ENCODE measurements around the gene PLCH1. TPM values are rescaled to one million over a fixed set of nuclear protein-coding genes. Genes with fewer than 3 reads are reported as not detected.

The PLCH1 gene
- total RNA-seq, 6 experiments from 2014 or later: 0.07 to 0.25 (median 0.17) TPM

DNA sequence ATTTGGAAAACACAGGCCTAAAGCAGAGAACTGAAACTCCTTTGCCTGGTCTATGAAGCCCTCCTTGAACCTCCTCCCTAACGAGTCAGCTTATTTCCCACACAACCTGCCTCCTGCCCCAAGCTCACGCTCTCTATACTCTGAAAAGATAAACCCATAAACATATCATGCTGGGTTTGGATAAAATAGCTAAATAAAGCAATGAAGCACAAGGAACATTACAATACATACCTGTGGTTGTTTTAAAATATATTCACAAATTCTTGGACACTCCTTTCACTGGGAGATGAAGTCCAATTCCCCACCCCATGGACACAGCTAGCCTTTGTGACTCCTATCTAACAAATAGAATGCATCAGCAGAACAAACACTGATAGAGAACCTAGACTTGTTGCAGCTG is 98.2 kb downstream of the PLCH1 start:
- no peaks in the 10 kb centered on the region for H3K36me3 ChIP-seq
- ATAC-seq (no peak), DNase-seq (no peak)
- H3K9me3 ChIP-seq: no peaks in the 10 kb centered on the region
- H3K4me3 ChIP-seq: no peak overlapping the region
- no peaks in the 10 kb centered on the region for H3K27me3 ChIP-seq
- WGBS (ENCODE audit: insufficient coverage, low coverage, low lambda C conversion rate, missing lambda C conversion rate): 83% methylated on average over 2 of the region's 2 CpGs
- intact Hi-C loops (cut with DNase I): no loop called here
- H3K4me1 ChIP-seq: peaks cover 0 to 4% (median 0%) of the 10 kb centered on the region in 4 donors
- TF ChIP-seq POLR2A (IDR thresholded peaks at IDR 0.05): no peak
- no peak overlapping the region for H3K27ac ChIP-seq

DNA sequence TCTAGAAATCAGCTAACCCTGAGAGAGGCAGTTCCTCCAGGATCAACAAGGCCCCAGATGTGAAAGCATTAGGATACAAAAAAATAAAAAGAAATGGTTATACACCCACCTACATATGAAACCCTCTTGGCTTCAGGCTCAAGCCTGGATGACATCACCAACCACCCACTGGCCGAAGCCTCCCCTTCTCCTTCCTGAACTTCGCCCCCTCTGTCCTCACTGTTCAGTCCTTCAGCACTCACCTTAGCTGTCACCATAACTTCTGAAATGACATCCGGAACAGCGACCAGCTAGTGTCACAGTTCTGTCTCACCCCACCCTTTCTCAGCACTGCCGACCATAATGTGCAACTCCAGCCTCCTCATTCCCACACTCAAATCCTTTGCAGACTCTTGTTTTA is 98.7 kb downstream of the PLCH1 start:
- H3K9me3 ChIP-seq: no peaks in the 10 kb centered on the region
- no peak overlapping the region for H3K4me3 ChIP-seq
- TF ChIP-seq POLR2A (IDR thresholded peaks at IDR 0.05): no peak
- TF ChIP-seq, protein P1, sequence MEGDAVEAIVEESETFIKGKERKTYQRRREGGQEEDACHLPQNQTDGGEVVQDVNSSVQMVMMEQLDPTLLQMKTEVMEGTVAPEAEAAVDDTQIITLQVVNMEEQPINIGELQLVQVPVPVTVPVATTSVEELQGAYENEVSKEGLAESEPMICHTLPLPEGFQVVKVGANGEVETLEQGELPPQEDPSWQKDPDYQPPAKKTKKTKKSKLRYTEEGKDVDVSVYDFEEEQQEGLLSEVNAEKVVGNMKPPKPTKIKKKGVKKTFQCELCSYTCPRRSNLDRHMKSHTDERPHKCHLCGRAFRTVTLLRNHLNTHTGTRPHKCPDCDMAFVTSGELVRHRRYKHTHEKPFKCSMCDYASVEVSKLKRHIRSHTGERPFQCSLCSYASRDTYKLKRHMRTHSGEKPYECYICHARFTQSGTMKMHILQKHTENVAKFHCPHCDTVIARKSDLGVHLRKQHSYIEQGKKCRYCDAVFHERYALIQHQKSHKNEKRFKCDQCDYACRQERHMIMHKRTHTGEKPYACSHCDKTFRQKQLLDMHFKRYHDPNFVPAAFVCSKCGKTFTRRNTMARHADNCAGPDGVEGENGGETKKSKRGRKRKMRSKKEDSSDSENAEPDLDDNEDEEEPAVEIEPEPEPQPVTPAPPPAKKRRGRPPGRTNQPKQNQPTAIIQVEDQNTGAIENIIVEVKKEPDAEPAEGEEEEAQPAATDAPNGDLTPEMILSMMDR (IDR thresholded peaks at IDR 0.05): no peak
- 62% methylated on average over 3 of the region's 5 CpGs for WGBS (ENCODE audit: insufficient coverage, low coverage, low lambda C conversion rate, missing lambda C conversion rate)
- peak in 1 of 4 donors; percentile 49 for ATAC-seq
- no peaks in the 10 kb centered on the region for H3K4me1 ChIP-seq
- DNase-seq: no peak
- H3K36me3 ChIP-seq: no peaks in the 10 kb centered on the region
- no peaks in the 10 kb centered on the region for H3K27me3 ChIP-seq
- intact Hi-C loops (cut with DNase I): no loop called here
- no peak overlapping the region for H3K27ac ChIP-seq

DNA sequence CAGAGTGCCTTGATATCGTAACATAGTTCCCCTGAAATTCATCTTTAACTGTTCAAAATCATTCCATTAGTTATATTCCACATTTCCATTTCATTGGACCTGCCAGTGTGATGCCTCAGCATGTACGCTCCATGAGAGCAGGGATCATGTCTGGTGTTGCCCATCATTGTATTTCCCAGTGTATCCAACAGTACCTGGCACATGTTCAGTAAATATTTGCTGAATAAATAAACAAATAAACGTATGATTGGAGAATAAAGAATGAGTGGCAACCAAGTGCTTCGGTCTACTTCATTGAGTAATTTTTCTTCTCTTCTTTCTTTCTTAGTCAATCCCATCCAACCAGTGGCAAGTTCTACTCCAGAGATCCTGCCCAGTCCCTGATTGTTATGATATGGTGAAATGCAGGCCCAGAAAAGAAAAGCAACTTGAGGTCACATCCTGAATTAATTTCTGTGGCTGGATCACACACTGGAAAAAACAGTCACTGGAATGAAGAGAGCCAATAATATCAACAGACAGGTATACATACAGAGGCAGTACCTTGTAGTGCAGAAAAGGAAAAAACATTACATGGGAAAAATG is 101.2 kb downstream of the PLCH1 start:
- Histone ChIP-seq H3K4me3 (no peak overlapping the region), H3K9me3 (no peaks in the 10 kb centered on the region), H3K36me3 (no peaks in the 10 kb centered on the region), H3K27ac (no peak overlapping the region), H3K27me3 (no peaks in the 10 kb centered on the region), H3K4me1 (no peaks in the 10 kb centered on the region)
- WGBS (ENCODE audit: insufficient coverage, low coverage, low lambda C conversion rate, missing lambda C conversion rate): 50% methylated on average over 4 of the region's 4 CpGs
- intact Hi-C loops (cut with DNase I): no loop called here
- DNase-seq (no peak), ATAC-seq (no peak)
- no peak for TF ChIP-seq POLR2A (IDR thresholded peaks at IDR 0.05)
- TF ChIP-seq, protein P1 (IDR thresholded peaks at IDR 0.05): no peak

DNA sequence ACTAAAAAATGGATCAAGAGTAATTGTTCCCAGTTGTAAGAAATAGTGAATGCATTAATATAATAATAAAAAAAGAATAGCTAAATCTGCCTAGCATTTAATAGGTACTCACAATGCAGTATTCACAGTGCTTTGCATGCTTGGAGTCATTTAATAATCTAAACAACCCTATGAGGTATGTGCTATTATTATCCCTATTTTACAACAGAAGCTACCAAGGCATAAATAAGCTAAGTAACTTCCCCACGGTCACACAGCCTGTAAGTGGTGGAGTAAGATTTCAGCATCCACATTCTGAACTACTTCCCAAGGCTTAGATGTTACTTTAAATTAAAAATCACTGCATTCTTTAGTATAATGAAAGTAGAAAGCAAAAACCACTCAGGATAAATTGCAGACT is 102.9 kb downstream of the PLCH1 start:
- H3K4me3 ChIP-seq: no peak overlapping the region
- no peaks in the 10 kb centered on the region for H3K27me3 ChIP-seq
- TF ChIP-seq POLR2A (IDR thresholded peaks at IDR 0.05): no peak
- H3K4me1 ChIP-seq: no peaks in the 10 kb centered on the region
- H3K9me3 ChIP-seq: no peaks in the 10 kb centered on the region
- H3K27ac ChIP-seq: no peak overlapping the region
- WGBS (ENCODE audit: insufficient coverage, low coverage, low lambda C conversion rate, missing lambda C conversion rate): 75% methylated on average over 1 of the region's 1 CpG
- ATAC-seq: no peak
- intact Hi-C loops (cut with DNase I): no loop called here
- H3K36me3 ChIP-seq: no peaks in the 10 kb centered on the region
- DNase-seq: no peak

DNA sequence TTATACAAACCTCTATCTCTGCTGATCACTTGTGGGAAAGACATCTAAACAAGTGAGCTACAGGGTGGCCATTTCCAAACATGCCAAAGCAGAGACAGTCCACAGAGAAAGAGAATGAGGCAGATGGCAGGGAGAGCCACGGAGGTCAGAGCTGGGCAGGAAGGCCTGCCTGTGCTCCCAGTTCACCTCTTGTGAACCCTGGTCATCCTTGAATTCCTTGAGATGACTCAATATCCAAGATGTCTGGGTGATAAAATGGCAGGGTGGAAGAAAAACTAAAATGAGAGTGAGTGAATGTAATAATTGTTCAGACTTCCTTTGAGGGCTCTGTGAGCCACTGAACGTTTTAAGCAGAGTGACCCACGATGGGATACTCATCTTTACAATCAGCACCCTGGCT is 104.8 kb downstream of the PLCH1 start:
- DNase-seq: no peak
- TF ChIP-seq POLR2A (IDR thresholded peaks at IDR 0.05): no peak
- TF ChIP-seq, protein P1 (IDR thresholded peaks at IDR 0.05): no peak
- H3K27ac ChIP-seq: no peak overlapping the region
- no peaks in the 10 kb centered on the region for H3K4me1 ChIP-seq
- H3K36me3 ChIP-seq: no peaks in the 10 kb centered on the region
- 76% methylated on average over 3 of the region's 3 CpGs for WGBS (ENCODE audit: insufficient coverage, low coverage, low lambda C conversion rate, missing lambda C conversion rate)
- H3K9me3 ChIP-seq: no peaks in the 10 kb centered on the region
- ATAC-seq: no peak
- intact Hi-C loops (cut with DNase I): no loop called here
- H3K27me3 ChIP-seq: no peaks in the 10 kb centered on the region
- H3K4me3 ChIP-seq: no peak overlapping the region

Measured in right lobe of liver (tissue), 6 donors.